Activated CD4-positive, CD25-positive, alpha-beta regulatory T cell (primary cell): ENCODE measurements around the gene AQP9.
A peak's percentile ranks its signal among the peaks of the same experiment; 100 is the strongest.
"Not testable (repeated sequence)": the region's sequence is repeated elsewhere in the genome, so short reads cannot be mapped to it uniquely, and the experiment has no call there.

Source experiments
- DNase-seq, 4 experiments: peaks; one replicate each; lab custom pipeline; 2025; lab: John Stamatoyannopoulos, UW

The AQP9 gene

DNA sequence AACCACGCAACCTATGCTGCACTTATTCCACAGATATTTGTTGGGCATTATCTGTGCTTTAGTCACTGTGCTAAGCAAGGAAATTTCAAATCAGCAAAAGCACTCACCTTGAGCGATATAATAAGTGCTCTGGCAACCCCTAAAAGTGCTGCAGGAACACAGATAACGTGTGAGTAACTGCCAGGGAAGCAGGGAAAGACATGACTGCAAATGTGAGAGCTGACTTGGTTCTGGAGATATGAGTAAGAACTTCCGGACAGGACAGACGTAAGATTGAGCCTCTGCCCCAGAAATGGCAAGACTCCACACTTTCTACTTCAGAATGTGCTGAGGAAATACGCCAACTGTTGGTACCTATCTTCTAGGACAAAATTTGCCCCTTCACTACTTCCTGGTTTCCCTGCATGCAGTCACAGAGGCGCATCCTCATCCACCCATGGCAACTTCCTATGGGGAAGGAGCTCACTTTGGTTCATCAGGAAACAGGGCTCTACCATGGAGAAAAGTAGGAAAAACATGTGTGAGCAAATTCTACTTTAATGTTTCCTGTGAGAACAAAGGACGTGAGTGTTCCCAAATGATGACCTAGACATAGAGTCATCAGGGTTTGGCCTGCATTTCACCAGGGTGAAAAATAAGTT, 41.7 kb downstream of the AQP9 start:
- no peak for DNase-seq

- peak in 1 of 4 experiments; percentile 2 for DNase-seq
These were observed 44.4 kb downstream of the AQP9 start for GRCh38 chr15:58182460-58183163.

DNA sequence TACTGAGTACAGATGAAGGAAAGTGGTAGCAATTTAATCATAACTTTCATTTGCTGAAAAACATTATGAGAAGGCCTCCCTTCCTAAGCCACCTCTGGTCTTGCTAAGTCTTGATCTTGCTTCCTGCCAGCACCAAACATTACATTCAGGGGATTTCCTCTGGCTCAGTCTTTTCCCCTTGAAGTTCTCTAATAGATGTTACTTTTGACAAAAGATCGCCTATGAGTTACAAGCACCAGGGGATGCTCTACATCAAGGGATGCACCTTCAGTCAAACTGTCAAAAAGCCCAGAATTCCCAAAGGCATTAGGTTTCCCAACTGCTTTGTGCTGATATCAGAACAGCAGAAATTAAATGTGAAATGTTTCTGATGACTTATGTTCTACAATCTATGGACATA, 47.3 kb downstream of the AQP9 start:
- no peak for DNase-seq

GRCh38 chr15:58189148-58189811, 51.1 kb downstream of the AQP9 start:
- no peak for DNase-seq

DNA sequence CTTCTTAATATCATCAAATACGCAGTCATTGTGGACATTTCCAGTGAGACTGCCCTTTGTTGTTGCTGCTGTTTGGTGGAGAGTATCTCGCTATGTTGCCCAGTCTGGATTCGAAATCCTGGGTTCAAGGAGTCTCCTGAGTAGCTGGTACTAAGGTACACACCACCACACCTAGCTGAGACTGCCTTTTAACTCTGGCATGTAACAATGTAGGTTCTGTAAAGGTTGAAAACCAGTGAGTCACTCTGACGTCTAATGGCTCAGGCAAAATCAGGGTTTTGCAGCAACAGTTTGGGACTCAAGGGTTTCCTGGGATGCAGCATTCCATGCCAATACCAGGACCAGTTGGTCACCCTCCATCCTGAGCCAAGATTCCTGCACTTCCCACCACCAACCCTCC, 52.2 kb downstream of the AQP9 start:
- DNase-seq: no peak

DNA sequence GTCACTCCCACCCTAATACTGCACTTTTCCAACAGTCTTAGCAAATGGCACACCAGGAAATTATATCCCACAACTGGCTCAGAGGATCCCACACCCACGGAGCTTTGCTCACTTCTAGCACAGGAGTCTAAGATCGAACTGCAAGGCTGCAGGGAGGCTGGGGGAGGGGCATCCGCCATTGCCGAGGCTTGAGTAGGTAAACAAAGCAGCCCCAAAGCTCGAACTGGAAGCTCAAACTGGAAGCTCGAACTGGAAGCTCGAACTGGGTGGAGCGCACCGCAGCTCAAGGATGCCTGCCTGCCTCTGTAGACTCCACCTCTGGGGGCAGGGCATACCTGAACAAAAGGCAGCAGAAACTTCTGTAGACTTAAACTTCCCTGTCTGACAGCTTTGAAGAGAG, 55.5 kb downstream of the AQP9 start:
- DNase-seq: not testable (repeated sequence)

- DNase-seq: no peak
These were observed 62.6 kb downstream of the AQP9 start for GRCh38 chr15:58200739-58201138.

DNA sequence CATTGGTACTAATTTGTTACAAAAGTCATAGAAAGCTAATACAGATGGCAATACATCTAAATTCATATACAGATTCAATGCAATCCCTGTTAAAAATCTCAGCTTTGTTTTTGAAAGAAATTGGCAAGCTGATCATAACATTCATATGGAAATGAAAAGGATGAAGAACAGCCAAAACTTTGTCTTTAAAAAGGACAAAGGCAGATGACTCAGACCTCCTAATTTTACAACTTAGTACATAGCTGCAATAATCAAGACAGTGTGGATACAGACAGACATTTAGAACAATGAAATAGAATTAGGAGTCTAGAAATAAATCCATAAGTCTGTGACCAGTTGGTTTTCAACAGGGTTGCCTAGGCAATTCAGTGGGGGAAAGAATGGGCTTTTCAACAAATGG, 63.3 kb downstream of the AQP9 start:
- no peak for DNase-seq

GRCh38 chr15:58203537-58203936, 65.4 kb downstream of the AQP9 start:
- DNase-seq: no peak

DNA sequence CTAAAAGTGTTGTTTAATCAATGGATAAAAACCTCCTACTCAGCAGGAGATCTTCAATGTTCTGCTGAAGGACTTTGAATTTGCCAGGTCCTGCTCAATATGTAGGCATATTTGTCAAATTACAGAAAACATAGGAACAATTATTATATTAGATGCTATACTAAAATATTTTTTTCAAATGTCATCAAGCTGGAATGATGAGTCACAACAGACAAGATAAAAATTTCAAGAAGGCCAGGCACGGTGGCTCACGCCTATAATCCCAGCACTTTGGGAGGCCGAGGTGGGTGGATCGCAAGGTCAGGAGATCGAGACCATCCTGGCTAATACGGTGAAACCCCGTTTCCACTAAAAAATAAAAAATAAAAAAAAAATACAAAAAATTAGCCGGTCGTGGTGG, 68.0 kb downstream of the AQP9 start:
- no peak for DNase-seq

- DNase-seq: not testable (repeated sequence)
These were observed 70.0 kb downstream of the AQP9 start for GRCh38 chr15:58208217-58208616.

- not testable (repeated sequence) for DNase-seq
These were observed 70.9 kb downstream of the AQP9 start for GRCh38 chr15:58209007-58209481.

DNA sequence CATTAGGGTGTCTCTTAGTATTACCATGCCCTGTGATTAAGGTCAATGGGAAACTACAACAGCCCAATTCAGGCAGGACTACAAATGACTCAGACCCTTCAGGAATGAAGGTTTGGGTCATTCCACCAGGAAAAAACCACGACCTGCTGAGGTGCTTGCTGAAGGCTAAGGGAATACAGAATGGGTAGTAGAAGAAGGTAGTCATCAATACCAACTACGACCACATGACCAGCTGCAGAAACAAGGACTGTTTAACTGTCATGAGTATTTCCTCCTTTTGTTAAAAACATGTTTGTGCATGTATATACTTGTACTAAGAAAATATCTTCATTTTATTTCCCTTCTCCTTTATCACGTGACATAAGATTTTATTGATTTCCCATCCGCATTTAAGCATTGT, 71.8 kb downstream of the AQP9 start:
- not testable (repeated sequence) for DNase-seq

DNA sequence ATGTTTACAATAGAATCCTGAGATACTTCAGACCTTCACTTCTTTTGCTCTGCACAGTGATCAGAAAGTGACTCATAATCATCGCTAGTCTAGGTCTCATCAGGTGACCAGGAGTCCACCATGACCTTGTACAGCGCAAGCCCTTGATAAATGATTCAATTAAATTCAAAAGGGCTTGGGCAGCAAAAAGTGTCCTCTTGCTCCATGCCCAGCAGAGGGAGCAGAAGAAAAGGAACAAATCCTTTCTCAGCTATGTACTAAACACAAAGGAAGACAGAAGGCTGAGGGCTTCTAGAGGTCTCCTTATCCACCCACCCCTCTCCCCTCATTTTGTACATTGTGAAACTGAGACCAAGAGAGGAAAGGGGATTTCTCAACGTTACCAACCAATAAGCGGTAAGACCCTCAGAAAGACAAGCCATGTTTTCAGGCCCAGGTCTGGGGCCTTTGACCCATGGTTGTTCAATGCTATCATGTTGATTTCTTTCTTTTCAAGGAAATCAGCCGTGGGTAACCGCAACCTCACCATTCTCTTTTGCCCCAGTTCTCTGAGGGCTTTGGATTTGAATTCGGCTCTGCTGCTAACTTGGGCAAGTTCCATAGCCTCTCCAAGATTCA, 74.8 kb downstream of the AQP9 start:
- DNase-seq: no peak

GRCh38 chr15:58213587-58214338, 75.6 kb downstream of the AQP9 start:
- DNase-seq: no peak

DNA sequence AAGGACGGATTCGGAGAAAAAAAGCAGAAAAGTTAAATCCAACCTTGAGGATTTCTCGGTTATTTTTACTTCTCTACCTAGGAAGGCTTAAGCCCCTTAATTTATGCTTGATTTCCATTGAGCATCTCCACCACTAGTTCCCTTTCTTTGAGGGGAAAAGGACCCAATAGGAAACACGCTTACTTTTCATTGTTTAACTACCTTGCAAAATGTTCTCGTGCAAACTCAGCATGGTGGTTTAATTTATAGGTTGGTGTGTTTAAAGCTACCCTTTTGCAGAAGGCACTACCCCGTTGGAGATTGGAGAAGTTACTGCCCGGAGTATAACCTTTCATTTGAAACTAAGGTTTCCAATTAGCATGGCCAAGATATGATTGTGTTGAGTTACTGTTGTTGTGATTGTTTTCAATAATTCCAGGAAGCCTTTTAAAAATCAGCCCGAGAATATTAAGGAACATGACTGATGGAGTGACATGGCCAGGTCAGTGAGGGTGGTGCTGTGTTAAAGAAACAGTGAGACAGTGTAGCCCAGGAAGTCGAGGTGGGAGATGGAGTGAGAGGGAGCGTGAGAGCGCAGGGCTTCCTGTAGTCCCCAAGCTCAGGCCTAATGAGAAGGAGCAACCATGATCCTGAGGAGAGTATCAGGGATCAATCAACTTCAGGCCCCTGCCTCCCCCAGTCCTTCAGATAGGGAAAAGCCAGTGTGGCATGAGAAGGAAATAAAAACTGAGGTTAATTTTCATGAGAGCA, 76.6 kb downstream of the AQP9 start:
- DNase-seq: no peak

GRCh38 chr15:58217460-58217859, 79.3 kb downstream of the AQP9 start:
- no peak for DNase-seq

GRCh38 chr15:58221591-58222241, 83.5 kb downstream of the AQP9 start:
- no peak for DNase-seq

DNA sequence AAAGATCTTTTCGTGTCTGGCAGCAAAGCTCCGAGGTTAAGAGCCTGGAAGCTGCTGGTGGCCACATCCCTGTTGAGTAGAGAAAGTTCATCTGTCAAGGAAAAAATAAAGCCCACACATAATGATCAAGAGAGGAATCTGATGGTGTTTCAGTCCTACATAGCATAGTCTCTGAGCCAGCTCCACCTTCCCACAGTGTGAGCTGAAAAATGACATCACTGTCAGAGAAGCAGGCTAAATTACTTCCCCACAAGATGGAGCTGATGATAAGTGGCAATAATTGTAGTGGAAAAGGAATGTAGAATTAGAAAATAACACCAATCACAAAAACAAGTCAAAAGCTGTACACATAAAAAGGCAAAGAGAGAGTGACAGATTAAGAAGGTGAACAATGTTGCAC, 84.5 kb downstream of the AQP9 start:
- no peak for DNase-seq

DNA sequence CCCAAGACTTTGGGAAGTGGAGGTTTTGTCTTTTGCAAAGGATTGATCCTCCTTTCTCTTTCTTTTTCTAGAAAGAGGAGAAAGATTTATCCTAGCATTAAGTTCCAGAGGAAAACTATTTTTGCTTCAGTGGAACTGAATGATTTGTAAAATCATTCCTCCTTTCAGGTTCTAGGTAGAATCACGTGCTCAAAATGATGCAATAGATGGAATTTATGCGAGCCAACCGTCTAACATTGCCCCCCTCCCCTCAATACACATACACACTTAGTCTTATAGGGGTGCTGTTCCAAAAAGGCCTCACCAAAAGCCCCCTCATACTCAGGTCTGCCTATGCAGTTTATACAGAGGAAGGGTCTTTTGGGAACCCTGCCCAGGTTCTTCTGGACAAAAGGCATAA, 85.3 kb downstream of the AQP9 start:
- no peak for DNase-seq

- DNase-seq: no peak
These were observed 85.9 kb downstream of the AQP9 start for GRCh38 chr15:58224068-58224467.
